Neural cell (in vitro differentiated cells): ENCODE measurements around the gene EMC9. TPM values are rescaled to one million over a fixed set of nuclear protein-coding genes. Genes with fewer than 3 reads are reported as not detected.

Source experiments
- H2AFZ ChIP-seq: fragments of 200-600, 300-800 bp; sonication (generic), shearing (Covaris generic); 2 replicates; pipeline ENCODE4 v1.6.0; 2014; ENCODE audit warnings: low read depth, mild to moderate bottlenecking, antibody characterized with exemption, low read length, moderate library complexity
- H3F3A ChIP-seq: fragments of 200-600 bp; shearing (Covaris generic); 2 replicates; pipeline ENCODE4 v1.6.1; 2016; ENCODE audit warnings: mild to moderate bottlenecking, moderate library complexity, mixed read lengths, antibody characterized with exemption, low read length; ENCODE audit not compliant: insufficient read depth, poor library complexity, severe bottlenecking
- H3K27ac ChIP-seq: fragments of 200-600, 300-800 bp; sonication (generic), shearing (Covaris generic); 2 replicates; pipeline ENCODE4 v1.5.1; 2014; ENCODE audit warnings: mild to moderate bottlenecking, low read length, moderate library complexity
- H3K27me3 ChIP-seq: fragments of 300-800, 200-600 bp; sonication (generic), shearing (Covaris generic); 2 replicates; pipeline ENCODE4 v1.6.0; 2014; ENCODE audit warnings: mild to moderate bottlenecking, low read depth, low read length, moderate library complexity; ENCODE audit not compliant: insufficient read depth
- H3K36me3 ChIP-seq: fragments of 300-800, 200-600 bp; sonication (generic), shearing (Covaris generic); 2 replicates; pipeline ENCODE4 v1.5.1; 2014; ENCODE audit warnings: mild to moderate bottlenecking, antibody characterized with exemption, low read length, moderate library complexity; ENCODE audit not compliant: insufficient read depth
- H3K4me2 ChIP-seq: fragments of 300-800, 200-600 bp; sonication (generic), shearing (Covaris generic); 2 replicates; pipeline ENCODE4 v1.6.0; 2014; ENCODE audit warnings: mild to moderate bottlenecking, low read length
- H3K4me3 ChIP-seq: fragments of 300-800, 200-600 bp; sonication (generic), shearing (Covaris generic); 2 replicates; pipeline ENCODE4 v1.5.1; 2014; ENCODE audit warnings: mild to moderate bottlenecking, low read length, moderate library complexity
- H3K79me2 ChIP-seq: fragments of 200-600 bp; shearing (Covaris generic); replicated peaks from 2 replicates; pipeline ENCODE4 v1.6.0; 2014; ENCODE audit warnings: mild to moderate bottlenecking, low read length, moderate library complexity; ENCODE audit not compliant: insufficient read depth
- H3K9ac ChIP-seq: fragments of 300-800, 200-600 bp; sonication (generic), shearing (Covaris generic); 2 replicates; pipeline ENCODE4 v1.6.1; 2016; ENCODE audit warnings: mild to moderate bottlenecking, low read length, mixed read lengths
- H3K9me2 ChIP-seq: fragments of 200-600 bp; shearing (Covaris generic); 2 replicates; pipeline ENCODE4 v1.6.1; 2016; ENCODE audit warnings: mild to moderate bottlenecking, low read length, mixed read lengths; ENCODE audit not compliant: insufficient read depth
- H3K9me3 ChIP-seq: fragments of 200-600, 300-800 bp; sonication (generic), shearing (Covaris generic); 2 replicates; pipeline ENCODE4 v1.6.1; 2016; ENCODE audit warnings: mild to moderate bottlenecking, mixed run types, low read length, moderate library complexity, mixed read lengths
- H4K20me1 ChIP-seq: fragments of 200-600 bp; shearing (Covaris generic); 2 replicates; pipeline ENCODE4 v1.6.1; 2016; ENCODE audit warnings: mild to moderate bottlenecking, mixed run types; ENCODE audit not compliant: insufficient read depth
- EP300 ChIP-seq: fragments of 450-650 bp; conservative IDR thresholded peaks from 2 replicates; pipeline ENCODE4 v1.6.1; 2014; ENCODE audit warnings: antibody characterized with exemption, mild to moderate bottlenecking, moderate library complexity; ENCODE audit not compliant: poor library complexity, severe bottlenecking
- EZH2 ChIP-seq: fragments of 200-600, 300-800 bp; shearing (Covaris generic), sonication (generic); IDR thresholded peaks from 2 replicates; pipeline ENCODE4 v1.6.1; 2014; ENCODE audit warnings: antibody characterized with exemption, low read length, borderline replicate concordance, mild to moderate bottlenecking; ENCODE audit not compliant: insufficient read depth, poor library complexity, severe bottlenecking
- MXI1 ChIP-seq: fragments of 450-650 bp; conservative IDR thresholded peaks from 2 replicates; pipeline ENCODE4 v1.6.1; 2014; ENCODE audit warnings: antibody characterized with exemption, mild to moderate bottlenecking; ENCODE audit not compliant: poor library complexity, severe bottlenecking
- POLR2AphosphoS5 ChIP-seq: IDR thresholded peaks from 2 replicates; pipeline ENCODE4 v1.6.1; 2012
- RAD21 ChIP-seq: fragments of 450-650 bp; conservative IDR thresholded peaks from 2 replicates; pipeline ENCODE4 v1.6.1; 2014; ENCODE audit warnings: antibody characterized with exemption, mild to moderate bottlenecking, moderate library complexity
- REST ChIP-seq: IDR thresholded peaks from 2 replicates; pipeline ENCODE4 v1.6.1; 2012; ENCODE audit warnings: borderline replicate concordance
- SMC3 ChIP-seq: fragments of 450-650 bp; conservative IDR thresholded peaks from 2 replicates; pipeline ENCODE4 v1.6.1; 2014; ENCODE audit warnings: antibody characterized with exemption, mild to moderate bottlenecking, moderate library complexity; ENCODE audit not compliant: poor library complexity
- TAF1 ChIP-seq: IDR thresholded peaks from 2 replicates; pipeline ENCODE4 v1.6.1; 2012; ENCODE audit warnings: low read depth
- polyA plus RNA-seq: library from polyadenylated mRNA; depleted of rRNA; stranded (reverse); fragments of >200 nt; gene quantifications from 2 replicates; pipeline ENCODE4 v1.2.3, GENCODE V29; 2014
- TF ChIP-seq, protein P1 (sequence below): fragments of 450-650 bp; IDR thresholded peaks from 2 replicates; pipeline ENCODE4 v1.5.1; 2014; ENCODE audit warnings: antibody characterized with exemption, mild to moderate bottlenecking, moderate library complexity; ENCODE audit not compliant: poor library complexity, severe bottlenecking

The EMC9 gene
- polyA plus RNA-seq, 1 donor from 2014 or later = 45.1 TPM

- Histone ChIP-seq H3F3A (peaks cover 11% of the 10 kb centered on the region), H3K27me3 (no peaks in the 10 kb centered on the region), H3K79me2 (peaks cover 13% of the 10 kb centered on the region), H3K27ac (no peak overlapping the region), H2AFZ (no peak overlapping the region), H3K9me3 (no peaks in the 10 kb centered on the region), H3K36me3 (no peaks in the 10 kb centered on the region), H3K4me3 (no peak overlapping the region), H4K20me1 (no peaks in the 10 kb centered on the region), H3K9ac (no peak overlapping the region), H3K4me2 (no peak overlapping the region), H3K9me2 (no peaks in the 10 kb centered on the region)
- TF ChIP-seq, protein P1, sequence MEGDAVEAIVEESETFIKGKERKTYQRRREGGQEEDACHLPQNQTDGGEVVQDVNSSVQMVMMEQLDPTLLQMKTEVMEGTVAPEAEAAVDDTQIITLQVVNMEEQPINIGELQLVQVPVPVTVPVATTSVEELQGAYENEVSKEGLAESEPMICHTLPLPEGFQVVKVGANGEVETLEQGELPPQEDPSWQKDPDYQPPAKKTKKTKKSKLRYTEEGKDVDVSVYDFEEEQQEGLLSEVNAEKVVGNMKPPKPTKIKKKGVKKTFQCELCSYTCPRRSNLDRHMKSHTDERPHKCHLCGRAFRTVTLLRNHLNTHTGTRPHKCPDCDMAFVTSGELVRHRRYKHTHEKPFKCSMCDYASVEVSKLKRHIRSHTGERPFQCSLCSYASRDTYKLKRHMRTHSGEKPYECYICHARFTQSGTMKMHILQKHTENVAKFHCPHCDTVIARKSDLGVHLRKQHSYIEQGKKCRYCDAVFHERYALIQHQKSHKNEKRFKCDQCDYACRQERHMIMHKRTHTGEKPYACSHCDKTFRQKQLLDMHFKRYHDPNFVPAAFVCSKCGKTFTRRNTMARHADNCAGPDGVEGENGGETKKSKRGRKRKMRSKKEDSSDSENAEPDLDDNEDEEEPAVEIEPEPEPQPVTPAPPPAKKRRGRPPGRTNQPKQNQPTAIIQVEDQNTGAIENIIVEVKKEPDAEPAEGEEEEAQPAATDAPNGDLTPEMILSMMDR = no peak
- TF ChIP-seq POLR2AphosphoS5 (no peak), EZH2 (no peak), TAF1 (no peak), RAD21 (no peak), MXI1 (no peak), EP300 (no peak), REST (no peak), SMC3 (no peak)
Observed at GRCh38 chr14:24144451-24144850, 3.1 kb upstream of the EMC9 start.

DNA sequence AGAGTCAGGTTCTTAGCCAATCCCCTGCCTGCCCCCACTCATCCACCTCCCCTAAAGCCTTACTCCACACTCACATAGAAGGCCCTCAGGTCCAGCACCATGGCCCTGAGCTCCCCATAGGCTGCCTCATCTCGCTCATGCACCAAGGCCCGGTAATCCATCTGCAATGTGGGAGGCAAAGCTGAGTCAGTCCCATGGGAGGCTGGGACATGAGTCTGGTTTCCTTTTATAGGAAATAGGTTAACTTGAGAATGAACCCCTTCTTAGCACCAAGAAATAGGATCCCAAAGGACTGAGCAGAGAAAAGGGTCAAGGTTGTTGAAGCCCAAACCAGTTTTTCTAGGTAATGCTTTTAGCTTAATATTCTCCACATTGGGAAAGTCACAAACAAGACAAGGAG lies 2.1 kb upstream of the EMC9 start:
- H3K27me3 ChIP-seq = no peaks in the 10 kb centered on the region
- no peaks in the 10 kb centered on the region for H3K9me3 ChIP-seq
- H3K4me3 ChIP-seq = no peak overlapping the region
- no peak for TF ChIP-seq RAD21
- TF ChIP-seq, protein P1 = no peak
- TF ChIP-seq POLR2AphosphoS5 = no peak
- no peak for TF ChIP-seq REST
- no peak for TF ChIP-seq EP300
- H4K20me1 ChIP-seq = no peaks in the 10 kb centered on the region
- H3F3A ChIP-seq = peaks cover 11% of the 10 kb centered on the region
- no peaks in the 10 kb centered on the region for H3K36me3 ChIP-seq
- no peaks in the 10 kb centered on the region for H3K9me2 ChIP-seq
- no peak overlapping the region for H3K4me2 ChIP-seq
- H3K9ac ChIP-seq = no peak overlapping the region
- H2AFZ ChIP-seq = no peak overlapping the region
- no peak overlapping the region for H3K27ac ChIP-seq
- peaks cover 19% of the 10 kb centered on the region for H3K79me2 ChIP-seq
